Hematopoietic multipotent progenitor cell treated with erythropoietin and hydrocortisone succinate and interleukin-3 and kit ligand, for 4 days (in vitro differentiated cells): Measurements from ENCODE around the gene DIRAS1.

ENCODE experiments used
- DNase-seq: peaks from one replicate; pipeline ENCODE4 v3.0.0-alpha.2; 2015

DIRAS1 gene

DNA sequence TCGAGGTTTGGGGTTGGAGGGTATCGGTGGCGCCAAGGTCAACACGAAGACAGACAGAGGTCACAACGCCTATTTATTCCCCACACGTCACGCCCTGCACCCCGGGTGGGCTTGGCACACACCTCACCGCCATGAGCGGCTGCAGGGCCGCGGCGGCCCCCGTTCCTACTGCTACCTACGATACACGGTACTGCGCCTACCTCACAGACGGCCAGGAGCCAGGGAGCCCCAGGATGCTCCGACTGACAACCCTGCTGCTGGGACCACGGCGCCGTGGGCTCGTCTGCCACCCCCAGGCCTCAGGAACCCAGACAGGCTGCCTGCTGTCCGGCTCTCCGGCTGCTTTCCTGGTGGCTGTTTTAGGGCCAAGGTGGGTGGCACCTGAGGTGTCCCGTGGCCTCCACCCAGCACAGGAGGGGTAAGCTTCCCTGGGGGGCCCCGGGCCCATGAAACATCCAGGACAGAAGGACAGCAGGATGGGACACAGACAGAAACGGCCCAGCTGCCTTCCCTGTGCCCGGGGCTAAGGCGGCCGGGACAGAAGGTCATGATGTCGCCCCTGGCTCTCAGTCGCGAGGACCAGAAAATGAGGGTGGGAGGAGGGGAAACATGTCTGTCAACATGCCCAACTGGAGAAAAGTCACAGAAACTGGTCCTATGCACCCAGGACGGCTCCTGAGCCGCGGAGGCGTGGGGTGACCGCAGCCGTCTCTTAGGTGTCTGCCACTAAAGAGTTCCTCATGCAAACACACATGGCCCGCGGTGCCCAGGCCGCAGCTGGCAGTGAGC is 33.7 kb upstream of the DIRAS1 start:
- no peak for DNase-seq

DNA sequence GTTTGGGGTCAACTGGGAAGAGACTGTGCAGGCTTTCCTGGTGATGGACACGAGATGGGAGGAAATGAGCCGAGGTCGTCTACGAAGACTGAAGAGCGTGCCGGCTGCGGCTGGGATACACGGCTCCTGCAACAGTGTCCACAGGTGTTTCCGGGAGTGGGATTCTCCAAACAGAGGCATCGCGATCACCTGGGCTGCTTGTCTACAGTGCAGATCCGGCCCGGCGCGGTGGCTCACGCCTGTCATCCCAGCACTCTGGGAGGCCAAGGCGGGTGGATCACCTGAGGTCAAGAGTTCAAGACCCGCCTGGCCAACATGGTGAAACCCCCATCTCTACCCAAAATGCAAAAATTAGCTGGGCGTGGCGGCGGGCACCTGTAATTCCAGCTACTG is 30.3 kb upstream of the DIRAS1 start:
- DNase-seq, result no peak

DNA sequence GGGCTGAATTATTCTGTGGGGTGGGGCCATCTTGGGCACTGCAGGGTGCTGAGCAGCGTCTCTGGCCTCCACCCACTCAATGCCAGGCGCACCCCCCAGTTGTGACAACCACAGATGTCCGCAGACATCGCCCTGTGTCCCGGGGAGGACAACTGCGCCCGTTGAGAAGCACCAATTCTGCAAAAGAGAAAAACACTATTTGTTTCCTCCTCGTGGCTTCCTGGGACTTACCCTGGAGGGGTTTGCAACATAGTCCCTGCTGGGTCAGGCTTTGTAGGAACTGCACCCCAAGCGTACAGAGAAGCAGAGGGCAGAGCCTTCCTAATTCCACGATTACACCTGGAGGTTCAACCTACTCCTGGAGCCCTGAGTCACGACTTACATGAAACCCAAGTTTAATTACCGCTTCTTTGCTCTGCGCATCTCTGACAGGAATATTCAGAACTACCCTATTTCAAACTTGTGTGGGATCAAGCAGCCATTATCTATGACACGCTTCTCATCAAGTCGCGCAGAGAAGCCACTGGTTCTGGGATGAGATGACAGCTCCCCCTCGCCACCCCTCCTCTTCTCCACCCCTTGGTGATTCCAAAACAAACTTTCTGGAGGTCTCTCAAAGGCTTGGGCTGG is 29.8 kb upstream of the DIRAS1 start:
- no peak for DNase-seq

DNA sequence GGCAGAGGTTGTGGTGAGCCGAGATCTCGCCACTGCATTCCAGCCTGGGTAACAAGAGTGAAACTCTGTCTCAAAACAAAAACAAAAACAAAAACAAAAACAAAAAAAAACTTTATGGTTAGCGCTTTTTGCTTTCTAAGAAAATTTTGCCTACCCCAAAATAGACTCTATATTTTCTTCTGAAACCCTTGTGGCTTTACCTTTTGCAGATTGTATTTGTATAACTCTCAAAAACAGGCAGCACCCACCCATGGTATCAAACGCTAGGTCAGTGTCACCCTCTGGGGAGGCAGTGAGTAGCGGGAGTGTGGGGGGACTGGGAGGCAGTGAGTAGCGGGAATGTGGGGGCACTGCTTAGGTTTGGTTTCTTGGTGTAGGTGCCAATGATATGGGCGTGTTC is 26.2 kb upstream of the DIRAS1 start:
- DNase-seq, result no peak

DNA sequence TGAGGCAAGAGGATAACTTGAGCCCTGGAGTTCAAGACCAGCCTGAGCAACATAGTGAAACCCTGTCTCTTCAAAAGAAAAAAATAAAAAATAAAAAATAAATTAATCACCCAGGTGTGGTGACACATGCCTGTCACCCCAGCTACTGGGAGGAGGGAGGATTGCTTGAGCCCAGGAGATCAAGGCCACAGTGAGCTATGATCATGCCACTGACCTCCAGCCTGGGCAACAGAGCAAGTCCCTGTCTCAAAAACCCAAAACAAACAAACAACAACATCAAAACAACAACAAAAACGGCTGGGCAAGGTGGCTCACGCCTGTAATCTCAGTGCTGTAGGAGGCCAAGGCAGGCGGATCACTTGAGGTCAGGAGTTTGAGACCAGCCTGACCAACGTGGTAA is 22.9 kb upstream of the DIRAS1 start:
- DNase-seq, result no peak

DNA sequence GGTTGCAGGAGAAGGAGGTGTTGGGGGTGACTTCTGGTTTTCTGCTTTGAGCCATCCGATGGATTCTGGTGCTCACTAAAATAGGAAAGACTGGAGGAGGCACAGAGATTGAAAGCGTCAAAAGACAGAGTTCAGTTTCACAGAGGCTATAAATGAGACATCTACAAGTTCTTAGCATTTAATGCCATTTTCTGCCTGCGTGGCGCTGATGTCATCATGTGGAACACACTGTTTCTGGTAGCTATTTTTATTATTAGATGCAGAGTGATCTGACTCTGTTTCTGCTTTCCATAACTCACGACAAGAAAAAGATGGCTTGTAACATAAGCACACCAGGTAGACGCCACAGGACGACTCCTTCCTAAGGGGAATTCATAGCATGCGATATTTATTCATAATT is 21.9 kb upstream of the DIRAS1 start:
- no peak for DNase-seq

DNA sequence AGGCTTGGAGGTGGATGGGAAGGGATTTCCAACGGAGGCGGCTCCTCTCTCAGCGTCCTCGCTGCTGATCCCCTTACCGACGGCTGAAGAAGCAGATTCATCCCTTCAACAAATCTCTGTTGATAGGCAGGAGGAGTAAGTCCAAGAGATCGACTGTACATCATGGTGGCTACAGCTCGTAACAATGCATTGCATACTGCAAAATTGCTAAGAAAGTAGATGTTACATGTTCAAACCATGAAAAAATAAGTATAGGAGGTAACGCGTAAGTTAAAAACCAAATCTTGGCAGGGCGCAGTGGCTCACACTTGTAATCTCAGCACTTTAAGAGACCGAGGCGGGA is 19.1 kb upstream of the DIRAS1 start:
- no peak for DNase-seq

DNA sequence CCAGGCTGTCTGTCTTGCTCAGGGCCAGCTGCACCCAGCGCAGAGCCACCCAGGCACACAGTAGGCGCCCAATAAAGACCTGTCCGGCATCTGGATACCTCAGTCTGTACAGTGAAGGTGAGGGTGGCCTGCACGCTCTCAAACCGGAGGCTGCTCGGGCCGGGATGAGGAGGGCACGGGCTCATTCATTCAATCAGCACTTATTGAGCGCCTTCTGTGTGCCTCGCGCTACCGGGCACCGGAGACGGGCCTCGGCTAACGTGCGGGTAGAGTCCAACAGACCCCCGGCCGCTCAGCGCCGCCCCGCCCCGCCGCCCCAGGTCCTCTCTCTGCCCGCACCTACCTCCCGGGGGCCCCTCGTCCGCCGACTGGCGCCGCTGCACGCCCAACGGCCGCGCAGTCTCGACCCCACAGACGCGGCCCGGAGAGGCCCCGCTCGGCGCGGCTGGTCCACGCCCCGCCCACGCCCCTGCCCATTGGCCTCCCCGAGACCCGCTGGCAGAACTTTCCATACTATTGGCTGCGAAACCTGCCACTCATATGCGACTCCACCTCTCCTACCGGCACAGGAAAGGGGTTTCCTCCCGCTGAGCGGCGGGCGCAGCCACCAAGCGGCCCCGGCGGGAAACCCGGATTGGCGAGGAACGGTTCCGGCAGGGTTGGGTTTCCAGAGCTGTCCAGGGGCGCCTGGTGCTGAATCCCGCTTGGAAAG is 18.6 kb upstream of the DIRAS1 start, which contains the start of gene SLC39A3:
Gene SLC39A3, minus strand, starts transcription at position 416 of the 712 bp plus-strand sequence. CDS start 2,760 bp downstream, outside the sequence.
- peak; percentile 99 for DNase-seq

DNA sequence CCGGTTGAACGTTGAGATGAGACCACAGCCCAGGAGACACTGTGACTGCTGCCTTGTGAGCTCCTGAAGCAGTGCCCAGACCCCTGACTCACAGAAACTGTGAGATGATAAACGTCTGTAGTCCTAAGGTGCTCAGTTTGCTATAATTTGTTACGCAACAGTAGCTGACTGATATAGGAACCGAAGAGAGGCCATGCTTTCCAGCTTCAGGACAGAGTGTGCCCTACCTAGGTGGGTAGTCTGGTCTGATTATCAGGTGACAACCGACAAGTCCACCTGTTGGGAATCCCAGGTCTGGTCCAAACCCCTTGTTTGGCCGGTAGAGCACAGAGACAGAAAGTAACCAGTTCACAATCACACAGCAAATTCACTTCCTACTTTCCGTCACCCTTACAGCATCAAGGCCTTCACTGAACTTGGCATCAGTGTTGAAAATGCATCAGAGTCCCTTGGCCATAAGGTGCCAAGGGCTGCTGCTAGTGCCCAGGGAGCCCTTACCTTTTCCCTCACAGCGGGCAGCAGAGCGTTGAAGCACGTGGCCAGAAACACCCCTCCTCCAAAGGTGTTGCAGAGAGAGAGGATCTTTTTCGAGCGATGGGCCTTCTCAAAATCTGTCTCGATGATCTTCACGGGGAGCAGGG is 15.5 kb upstream of the DIRAS1 start:
- no peak for DNase-seq

DNA sequence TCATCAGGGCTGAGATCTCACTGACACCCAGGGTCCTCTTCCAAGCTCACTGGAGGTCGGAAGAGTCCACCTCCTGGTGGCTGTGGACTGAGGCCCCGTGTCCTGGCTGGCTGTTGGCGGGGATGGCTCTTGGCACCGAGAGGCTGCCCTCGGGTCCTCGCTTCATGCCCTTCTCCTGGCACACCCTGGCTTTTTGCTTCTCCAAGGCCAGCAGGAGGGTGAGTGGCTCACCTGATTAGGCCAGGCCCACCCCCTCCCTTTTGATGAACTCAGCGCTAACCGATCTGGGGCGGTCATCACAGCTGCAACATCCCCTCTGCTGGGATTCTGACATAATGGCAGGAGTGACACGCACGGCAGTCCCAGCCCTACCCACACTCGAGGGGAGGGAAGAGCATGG is 14.2 kb upstream of the DIRAS1 start:
- DNase-seq, result no peak

DNA sequence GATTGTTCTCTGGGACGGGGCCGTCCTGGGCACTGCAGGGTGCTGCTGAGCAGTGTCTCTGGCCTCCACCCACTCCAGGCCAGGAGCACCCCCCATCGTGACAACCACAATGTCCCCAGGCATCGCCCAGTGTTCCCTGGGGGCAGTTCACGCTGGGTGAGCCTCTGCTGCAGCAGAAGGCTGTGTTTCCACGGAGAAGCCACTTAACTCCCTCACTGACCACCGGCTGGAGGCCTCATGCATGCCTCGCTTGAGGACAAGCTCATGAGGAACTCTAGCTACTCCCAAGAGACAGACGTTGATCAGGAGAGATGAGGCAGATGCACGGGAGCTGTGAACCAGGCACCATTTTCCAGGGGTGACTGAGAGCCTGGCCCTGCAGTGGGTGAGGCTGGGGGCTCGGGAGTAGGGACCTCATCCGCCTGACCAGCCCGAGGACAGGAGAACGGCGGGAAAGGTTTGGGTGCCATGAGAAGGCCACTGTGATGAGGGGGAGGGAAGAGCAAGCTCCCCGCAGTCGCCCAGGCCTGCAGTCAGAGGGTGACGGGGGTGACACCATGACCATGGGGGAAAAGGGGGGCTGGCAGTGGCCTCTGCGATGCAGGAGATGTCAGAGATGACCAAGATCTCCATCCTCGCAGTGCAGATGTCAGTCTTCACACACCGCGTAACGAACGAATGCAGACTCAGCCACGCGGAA is 13.6 kb upstream of the DIRAS1 start:
- DNase-seq, result no peak

DNA sequence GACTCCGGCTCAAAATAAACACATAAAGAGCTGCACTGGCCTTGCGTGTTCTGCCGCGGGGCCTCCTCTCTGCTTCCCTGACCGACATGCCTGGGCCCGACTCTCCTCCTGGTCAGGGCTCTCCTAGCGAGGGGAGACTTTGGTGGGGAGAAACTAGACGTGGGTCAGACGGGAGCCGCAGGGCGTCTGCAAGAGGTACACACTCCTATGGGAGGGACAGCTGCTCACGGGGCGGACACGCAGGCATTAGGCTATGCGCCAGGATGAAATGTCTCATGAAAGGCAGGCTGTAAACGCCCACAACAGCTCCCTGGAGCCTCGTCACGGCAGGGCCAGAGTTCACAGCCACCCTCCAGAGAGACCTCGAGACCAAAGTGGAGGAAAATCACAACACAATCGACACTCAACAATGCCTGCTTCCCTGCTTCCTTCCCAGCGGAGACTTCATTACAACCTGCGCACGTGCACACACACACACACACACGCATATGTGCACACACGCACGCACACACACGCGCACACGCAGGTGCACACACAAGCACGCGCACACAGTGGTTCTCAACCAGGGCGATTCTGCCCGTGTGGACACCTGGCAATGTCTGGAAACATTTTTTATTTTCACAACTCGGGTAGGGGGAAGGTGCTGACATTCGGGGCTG is 12.9 kb upstream of the DIRAS1 start:
- no peak for DNase-seq

DNA sequence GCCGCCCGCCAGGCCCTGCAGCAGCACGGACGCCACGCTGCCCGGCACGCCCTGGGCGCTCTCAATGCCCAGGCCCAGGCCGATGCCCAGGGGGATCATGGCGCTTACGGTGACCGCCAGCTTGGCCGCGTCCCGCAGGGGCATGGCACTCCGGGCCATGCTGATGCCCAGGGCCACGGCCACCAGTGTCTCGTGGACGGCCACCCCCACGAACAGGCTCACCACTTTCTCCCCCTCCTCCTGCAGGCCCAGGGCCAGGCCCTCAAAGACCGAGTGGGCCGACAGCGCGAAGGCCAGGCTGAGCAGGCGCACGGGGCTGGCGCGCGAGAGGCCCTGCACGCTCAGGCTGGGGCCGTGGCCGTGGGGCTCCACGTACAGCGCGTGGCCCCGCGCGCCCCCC is 11.7 kb upstream of the DIRAS1 start:
- no peak for DNase-seq

DNA sequence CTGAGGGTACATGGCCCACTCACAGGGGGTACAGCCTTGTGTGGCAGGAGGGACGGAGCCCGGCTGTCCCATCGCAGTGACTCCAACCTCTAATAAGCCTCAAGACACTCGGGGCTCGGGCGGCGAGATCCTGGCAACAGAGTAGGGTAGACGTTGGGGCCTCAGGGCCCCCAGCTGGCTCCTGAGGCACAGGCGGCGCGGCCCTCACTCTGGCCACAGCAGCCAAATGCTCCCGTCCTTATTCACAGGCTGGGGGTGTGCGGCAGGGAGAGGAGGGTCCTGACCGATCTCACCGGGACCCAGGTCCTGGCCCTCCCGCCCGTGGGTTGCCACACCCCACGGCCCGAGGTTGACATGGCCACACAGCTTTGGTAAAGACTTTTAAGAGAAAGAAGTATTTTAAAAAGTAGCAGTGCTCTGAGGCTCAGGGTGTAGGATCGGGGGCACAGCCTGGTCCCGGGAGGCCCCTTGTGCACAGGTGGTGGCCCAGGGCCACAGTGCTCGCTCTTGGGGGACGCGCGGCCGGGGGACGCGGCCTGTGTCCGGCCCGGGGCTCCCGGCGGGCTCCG is 11.1 kb upstream of the DIRAS1 start:
- DNase-seq, result no peak

DNA sequence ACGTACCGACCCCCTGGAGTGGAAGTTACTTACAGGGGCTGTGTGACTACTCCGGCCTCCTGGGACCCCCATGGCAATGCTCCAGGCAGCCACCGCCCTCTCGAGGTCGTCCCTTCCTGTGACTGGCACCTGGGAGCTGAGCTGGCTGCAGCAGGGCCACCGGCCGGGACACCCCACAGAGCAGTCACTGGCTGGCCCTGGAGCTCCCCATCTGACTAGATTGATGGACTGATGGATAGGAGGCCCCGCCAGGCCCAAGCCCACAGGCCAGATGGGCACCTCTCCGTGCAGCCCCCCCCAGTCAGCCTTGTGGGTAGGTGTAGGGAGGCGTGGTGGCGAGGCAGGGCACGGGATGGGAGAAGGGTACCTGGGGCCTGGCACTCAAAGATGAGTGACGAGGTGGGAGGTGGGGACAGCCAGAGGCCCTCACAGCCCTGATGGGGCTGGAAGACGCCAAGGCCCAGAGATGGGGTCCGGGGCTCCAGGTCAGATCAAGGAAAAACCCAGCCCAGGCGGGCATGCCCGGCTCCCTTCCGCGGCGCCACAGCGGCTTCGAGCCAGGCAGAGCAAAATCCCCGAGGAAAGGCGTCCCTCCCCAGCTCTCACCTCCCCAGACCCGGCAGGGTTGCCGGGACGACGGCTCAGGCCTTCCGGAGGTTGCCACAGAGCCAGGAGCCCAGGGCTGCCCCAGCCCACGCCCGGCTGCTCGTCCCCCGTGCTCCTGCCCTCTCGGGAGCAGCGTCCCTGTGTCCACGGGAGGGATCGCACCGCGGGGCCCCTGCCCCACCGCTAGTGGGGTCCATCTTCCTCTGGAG is 10.2 kb upstream of the DIRAS1 start:
- no peak for DNase-seq

DNA sequence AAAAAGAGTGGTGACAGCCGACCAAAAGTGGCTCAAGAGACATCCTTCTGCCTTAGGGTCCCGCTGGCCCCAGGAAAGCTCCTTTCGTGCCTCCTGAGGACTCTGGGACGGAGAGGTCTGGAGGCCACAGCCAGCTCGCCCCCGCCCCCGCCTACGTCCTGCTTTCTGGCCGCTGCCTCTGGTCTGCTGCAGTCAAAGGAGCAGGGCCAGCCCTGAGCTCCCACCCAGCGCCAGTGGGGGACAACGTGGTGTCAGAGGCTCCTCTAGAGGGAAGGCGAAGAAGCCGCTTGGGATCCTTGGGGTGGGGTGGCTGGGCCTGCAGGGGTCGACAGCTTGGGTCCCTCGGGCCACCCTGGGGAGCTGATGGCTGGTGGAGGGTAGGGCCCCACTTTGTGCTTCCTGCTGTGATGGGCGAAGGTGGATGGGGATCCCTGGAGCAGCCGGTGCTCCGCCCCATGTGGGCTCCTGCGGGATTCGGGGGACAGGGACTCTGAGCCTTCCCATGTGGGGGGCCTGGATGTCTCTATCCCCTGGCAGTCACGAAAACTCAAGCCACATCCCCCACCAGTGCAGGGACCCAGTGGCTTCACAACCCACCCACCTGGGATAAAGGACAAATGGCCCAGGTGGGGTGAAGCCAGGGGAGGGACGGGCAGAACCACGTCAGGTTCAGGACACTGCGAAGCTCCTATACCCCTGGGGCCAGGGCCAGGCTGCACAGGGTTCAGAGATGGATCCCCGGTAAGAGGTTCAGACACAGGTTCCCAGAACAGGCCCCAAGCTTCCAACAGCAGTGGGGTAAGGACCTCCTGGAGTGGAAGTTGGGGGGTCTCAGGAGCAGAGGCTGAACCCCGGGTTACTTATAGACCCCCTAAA is 9.0 kb upstream of the DIRAS1 start:
- no peak for DNase-seq

DNA sequence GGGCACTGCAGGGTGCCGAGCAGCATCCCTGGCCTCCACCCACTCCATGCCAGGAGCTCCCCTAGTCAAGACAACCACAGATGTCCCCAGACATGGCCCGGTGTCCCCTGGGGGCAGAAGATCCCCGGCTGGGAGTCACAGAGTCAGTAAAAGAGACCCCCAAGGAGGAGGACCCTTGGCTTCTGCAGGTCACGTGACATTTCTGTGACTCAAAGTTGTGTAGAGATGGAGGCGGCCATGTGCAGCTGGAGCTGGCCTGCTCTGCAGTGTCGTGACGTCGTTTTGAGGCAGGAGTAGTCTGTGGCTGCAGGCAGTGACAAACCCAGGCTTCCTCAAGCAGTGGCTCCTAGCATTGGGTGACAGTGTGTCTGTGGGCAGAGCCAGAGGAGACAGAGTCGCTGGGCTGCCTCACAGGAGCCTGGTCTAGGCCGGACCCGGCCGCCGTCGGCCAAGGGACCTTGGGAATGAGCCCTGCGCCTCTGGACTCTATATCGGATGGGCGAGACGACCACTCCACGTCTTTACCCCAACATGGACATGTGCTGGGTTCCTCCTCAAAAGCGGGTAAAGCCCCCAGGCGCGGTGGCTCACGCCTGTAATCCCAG is 7.7 kb upstream of the DIRAS1 start:
- peak; percentile 40 for DNase-seq

DNA sequence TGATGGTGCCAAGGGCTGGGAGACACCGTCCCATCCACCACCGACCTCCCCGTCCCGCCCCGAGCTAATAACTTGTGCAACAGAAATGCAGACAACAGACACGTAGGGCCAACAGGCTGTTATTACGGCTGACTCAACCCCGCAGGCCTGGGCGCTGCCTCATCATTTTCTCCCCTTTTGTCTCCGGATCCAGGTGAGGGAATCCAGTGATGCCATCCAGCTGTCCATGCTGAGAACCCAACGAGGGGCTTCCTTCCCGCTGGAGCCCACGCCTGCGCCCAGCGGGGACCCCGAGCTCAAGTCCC is 6.4 kb upstream of the DIRAS1 start:
- DNase-seq, result no peak

DNA sequence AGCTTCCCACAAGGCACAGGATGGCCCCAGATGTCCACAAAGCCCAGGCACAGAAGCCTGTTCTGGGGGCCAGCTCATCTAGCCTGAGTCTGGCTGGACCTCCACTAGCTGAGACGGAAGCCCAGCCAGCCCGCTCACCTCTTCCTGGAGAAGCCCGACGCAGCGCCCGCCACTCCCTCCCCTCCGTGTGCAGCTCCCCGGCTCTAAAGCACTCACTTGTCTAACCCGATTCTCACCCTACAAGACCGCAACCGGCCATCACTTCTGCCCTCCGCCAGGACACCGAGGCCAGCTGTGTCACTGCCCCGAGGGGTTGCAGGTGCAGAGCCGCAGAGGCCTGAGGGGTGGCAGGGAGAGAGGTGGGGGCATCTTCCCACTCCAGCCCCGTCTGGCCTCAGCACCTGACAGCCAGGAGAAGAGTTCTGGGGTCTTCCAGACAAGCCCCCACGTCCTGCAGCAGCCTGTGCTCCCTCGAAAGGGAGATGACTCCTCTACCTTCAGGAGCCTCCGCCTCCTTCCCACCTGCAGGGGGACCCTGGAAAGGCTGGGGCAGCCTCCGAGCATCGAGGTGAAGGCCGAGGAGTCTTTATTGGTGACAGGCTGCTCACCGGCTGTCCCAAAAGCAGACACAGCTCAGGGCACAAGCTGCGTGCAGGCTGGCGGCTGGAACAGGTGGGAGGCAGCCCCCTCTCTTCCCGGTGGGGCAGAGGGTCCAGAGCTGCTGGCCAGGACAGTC is 5.9 kb upstream of the DIRAS1 start:
- peak; percentile 56 for DNase-seq
